LHCN-M2 (cell line): ENCODE results near the gene PI4K2A. TPM values are rescaled to one million over a fixed set of nuclear protein-coding genes. Genes with fewer than 3 reads are reported as not detected.
A peak's percentile ranks its signal among the peaks of the same experiment; 100 is the strongest.

Source experiments
- DNase-seq: peaks from one replicate; pipeline ENCODE4 v3.0.0-alpha.2; 2012; ENCODE audit warnings: low read depth
- total RNA-seq: library from RNA; depleted of rRNA; stranded (reverse); fragments of >200 nt; gene quantifications from 2 replicates; pipeline ENCODE4 v1.2.3, GENCODE V29; 2014

Gene PI4K2A
- total RNA-seq, 1 experiment from 2014 or later = 32.5 TPM

DNA sequence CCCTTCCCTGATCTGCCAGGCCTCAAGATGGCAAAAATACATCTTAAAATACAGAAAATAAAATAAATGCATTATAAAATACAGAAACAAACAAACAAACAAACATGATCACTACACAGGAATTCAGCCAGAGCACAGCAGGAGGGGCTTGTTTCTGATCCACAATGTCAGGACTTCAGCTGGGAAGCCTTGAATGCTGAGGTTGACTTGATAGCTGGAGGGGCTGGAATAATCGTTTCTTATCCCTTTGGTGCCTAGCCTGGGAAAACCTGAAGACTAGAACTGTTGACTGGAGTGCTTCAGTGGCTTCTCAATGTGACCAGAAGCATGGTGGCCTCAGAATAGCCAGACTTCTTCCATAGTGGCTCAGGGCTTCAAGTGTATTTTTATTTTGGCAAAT, 63.9 kb downstream of the PI4K2A start:
- no peak for DNase-seq

DNA sequence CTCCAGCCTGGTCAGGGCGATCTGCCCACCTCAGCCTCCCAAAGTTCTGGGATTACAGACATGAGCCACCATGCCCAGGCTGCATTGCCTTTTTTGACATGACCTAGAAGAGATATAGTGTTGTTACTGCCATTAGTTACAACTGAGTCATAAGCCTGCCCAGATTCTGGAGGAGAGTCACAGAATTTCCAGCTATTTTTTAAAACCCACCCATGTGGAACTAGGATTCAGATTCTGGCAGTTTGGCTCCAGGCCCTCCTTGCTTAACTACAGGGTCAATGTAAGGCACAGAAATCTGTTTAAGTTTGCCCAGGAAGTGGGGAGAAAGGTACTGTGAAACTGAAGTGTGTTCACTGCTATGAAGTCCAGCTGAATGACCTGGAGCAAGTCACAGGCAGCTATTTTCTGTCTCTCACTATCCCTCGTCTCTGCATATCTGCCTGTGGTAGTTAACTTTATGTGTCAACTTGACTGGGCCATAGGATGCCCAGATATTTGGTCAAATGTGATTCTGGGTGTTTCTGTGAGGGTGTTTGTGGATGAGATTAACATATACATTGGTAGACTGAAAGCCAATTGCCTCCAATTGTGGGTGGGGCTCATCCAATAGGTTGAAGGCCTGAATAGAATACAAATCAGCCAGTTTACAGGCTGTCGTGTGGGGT, 64.7 kb downstream of the PI4K2A start:
- no peak for DNase-seq

DNA sequence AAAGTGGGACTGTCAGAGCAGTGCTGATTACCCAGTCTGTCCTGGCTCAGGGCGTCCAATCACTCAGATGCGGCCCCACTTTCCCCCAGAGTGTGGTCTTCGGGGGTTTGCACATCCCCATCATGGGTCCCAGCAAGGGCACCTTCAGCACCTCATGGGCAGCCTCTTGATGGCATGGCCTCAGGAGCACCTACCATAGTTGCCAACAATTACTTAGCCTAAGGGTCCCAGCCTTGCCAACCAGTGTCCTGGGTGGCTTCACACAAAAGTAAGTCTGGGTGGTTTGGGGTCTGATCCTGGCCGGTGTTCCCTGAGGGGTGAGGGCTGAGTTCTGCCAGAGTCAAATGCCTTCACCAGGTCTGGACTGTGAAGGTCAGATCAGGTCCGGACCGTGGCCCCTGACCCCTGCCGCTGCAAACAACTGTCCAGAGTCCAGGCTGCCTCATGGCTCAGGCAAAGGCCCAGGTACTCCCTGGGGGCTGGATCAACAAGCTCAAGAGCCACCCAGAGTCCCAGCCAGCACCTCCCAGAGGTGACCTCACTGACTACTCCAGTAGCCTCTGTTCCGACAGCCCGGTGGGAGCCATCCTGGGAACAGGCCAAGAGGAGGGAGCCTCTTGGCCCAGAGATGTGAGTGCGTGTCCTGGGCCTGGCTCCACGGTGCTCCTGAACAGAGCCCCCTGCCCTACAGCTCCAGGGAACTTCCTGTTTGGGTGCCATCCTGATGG, 66.8 kb downstream of the PI4K2A start:
- no peak for DNase-seq

DNA sequence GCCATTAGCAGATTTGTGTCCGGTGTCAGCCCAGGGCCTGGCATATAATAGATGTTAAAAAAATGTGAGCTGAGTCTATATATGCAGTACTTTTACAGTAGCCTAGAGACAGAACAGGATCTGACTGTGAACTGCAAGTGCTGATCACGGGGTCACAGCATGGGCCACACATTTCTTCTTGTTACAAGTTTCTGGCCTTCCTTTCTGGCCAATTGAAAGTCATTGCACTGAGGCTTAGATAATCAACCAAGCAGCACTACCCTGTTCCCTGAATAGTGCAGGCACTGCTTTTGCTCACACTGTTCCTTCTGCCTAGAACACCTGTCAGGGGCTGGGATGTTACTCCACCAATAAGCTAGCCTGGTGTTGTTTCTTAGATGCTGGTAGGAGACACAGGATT, 67.7 kb downstream of the PI4K2A start:
- DNase-seq = no peak

DNA sequence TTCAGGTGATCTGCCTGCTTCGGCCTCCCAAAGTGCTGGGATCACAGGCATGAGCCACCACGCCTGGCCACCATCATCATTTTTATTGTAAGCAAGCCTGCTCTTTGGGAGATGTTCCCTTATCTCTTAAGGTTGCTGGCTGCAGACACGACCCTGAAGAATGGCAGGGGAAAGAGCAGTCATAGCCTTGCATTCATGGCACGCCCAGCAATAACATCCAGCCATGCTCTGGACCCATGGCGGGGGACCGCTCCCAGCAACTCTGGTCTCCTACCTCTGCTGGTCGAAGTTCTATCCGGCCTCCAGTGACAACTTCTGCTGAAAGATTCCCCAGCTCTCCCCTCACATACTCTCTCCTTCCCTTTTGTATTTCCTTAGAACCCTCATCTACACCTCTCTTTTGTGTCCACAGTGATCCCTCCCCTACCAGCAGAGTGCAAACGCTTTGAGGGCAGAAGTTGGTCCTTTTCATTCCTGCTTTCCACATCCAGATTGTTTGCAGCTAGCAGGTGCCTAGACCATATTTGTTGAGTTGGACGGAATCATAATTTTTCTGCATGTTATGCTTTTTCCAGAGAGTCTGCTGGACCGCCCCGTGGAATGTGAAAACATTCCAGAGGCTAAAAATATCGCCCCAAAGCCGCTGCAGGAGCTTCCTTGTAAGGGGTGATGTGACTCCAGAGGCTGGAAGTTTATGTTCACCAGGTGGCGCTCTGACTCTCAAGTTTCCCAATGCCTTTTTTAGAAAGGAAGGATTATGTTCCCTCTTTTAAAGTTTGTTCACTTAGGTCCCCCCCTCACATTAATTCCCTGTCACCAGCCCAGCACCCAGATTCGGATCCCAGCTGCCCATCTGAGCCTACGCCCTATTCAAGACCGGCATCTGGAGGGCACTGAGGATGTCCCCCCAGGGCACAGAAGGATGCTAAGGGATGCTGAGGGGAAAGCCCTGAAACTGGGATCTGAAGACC, 68.8 kb downstream of the PI4K2A start:
- DNase-seq = peak; percentile 81

DNA sequence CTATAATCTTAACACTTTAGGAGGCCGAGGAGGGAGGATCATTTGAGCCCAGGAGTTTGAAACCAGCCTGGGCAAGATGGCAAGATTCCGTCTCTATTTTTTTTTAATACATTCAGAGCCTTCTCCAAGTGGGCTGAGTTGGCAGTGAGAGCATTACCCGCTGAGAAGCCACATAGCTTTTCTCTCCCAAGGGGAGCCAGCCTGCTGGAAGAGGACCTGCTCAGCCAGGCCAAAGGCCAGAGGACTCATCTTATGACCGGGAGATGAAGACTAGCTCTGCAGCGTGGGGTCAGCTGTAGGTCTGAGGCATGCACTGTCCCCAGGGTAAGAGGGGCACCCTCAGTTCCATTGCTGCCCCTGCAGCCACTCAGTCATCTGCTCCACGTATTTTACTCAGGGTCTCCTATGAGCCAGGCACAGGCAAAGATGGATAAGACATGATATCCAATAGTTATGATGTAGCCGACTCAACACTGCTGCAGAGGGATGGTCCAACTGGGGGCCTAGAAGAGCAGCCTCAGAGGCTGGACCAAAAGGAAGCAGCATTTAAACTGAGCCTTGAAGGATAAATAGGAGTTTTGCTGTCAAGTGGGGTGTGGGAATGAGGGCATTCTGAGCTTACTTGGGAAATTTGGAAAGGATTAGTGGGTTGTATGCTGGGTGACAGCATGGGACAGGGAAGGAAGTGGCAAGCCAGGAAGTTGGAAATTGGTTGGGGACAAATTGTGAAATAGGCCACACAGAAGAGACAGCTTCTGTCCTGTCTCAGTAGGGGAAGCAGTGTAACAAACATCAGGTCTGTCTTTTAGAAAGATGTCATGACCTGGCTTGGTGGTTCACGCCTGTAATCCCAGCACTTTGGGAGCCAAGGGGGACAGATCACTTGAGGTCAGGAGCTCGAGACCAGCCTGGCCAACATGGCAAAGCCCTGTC, 71.4 kb downstream of the PI4K2A start:
- no peak for DNase-seq

DNA sequence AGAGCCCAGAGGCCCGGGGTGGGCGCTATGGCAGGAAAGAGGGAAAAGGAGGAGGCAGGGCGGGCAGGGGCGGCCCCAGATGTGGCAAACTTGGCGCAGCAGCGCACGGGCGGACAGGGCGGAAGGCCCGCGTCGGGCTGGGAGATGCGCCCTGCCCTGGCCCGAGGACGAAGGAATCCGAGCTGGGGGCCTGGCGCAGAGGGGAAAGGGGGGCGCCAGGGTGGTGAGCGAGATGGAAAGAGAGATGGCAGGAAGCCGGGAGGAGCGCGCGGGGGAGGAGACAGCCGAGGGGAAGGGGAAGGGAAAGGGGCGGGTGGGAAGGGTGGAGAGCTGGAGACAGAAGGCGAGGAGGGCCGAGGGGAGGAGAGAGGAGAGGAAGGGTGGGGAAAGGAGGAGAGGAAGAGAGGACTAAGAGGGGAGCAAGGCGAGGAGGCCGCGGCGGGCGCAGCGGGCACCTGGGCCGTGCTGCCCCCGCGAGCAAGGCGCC, 72.9 kb downstream of the PI4K2A start, which contains the start of gene MARVELD1:
TSS of gene MARVELD1 (plus strand) at position 392 of the 487 bp plus-strand sequence. CDS start 147 bp downstream, outside the sequence.
- peak; percentile 80 for DNase-seq

DNA sequence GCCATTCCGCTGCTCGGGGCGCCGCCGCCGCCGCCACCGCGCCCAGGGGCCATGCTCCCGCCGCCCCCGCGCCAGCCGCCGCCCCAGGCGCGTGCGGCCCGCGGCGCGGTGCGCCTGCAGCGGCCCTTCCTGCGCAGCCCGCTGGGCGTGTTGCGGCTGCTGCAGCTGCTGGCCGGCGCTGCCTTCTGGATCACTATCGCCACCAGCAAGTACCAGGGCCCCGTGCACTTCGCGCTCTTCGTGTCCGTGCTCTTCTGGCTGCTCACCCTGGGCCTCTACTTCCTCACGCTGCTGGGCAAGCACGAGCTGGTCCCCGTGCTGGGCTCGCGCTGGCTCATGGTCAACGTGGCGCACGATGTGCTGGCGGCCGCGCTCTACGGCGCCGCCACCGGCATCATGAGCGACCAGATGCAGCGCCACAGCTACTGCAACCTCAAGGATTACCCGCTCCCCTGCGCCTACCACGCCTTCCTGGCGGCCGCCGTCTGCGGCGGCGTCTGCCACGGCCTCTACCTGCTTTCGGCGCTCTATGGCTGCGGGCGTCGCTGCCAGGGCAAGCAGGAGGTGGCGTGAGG, 73.4 kb downstream of the PI4K2A start:
- peak; percentile 77 for DNase-seq

DNA sequence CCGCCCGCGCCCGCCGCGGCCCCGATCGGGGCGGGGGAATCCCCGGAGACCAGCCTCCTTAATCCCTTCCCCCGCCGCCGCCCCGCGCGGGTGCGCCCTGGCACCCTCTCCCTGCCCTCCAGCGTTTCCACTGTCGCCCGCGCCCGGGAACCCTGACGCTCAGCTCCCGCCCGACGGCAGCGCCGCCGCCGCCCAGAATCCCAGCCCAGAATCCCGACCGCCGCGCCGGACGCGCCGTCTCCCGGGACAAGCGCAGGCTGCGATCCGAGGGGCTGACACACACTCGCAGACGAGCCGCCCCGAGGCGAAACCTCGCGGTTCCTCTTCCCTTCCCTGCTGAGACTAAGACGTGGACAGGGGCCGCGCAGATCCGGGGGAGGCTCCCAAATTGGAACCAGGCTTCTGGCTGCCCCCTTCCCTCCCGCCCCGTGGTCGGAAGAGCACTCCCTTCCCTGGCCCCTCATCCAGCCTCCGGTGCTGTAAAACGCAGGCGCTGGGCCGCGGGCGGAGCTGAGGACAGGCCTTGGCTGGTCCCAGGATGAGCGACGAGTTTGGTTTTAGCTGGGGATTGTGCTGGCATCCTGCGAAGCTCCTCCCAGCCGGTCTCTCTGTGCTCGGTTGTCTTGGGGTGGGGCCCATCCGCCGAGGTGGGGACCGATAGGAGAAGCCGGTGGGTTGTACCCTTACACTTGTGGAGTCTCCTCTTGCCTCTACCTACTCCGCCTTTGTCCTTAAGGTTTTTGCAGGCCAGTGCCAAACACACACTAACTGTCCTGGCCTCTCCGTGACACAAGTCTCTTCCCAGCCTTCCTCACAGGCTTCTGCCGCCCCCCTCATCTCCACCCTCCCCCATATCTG, 74.2 kb downstream of the PI4K2A start:
- DNase-seq = peak; percentile 69

DNA sequence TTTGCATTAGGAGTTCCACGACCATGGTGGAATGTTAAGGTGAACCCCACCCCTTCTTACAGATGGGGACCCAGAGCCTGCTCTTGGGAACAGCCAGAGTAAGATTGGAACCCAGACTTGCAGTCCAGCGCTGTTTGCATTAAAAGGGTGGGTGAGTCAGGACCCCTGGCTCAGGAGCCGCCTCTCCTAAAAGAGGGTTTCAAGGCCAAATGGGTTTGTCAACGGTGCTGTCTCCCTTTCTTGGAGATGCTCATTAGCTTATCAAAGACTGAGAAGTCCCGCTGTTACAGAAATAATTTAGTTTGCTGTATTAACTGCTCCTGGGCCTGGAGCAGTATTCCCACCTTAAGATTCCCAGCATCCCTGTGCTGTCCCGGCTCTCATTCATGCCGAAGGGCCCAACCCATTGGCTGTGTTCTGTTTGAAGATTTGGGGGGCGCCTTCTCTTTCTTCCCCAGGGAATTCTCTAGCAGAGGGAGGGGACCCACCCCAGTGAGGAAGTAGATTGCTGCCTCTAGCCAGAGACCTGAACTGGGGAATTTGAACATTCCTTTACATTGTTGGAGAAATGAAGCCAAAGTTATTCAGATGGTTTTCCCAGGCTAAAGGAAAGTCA, 74.9 kb downstream of the PI4K2A start:
- DNase-seq = no peak

DNA sequence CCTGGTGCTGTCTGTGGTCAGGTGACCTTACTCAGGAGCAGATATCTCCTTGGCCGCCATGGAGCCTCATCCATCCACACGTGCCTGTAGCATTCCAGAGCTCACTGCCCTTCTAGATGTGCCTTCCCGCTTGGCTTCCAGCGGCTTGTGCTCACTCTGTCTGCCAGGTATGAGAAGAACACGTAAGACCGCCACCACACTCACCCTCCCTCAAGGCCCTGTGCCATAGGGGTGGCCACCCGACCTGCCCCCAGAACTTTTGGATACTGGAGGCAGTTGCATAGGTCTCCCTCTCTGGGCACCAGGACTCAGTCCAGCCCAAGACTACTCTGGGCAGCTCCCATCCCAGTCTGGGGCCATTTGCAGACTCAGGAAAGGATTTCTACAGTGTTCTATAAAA, 77.2 kb downstream of the PI4K2A start:
- DNase-seq = no peak

DNA sequence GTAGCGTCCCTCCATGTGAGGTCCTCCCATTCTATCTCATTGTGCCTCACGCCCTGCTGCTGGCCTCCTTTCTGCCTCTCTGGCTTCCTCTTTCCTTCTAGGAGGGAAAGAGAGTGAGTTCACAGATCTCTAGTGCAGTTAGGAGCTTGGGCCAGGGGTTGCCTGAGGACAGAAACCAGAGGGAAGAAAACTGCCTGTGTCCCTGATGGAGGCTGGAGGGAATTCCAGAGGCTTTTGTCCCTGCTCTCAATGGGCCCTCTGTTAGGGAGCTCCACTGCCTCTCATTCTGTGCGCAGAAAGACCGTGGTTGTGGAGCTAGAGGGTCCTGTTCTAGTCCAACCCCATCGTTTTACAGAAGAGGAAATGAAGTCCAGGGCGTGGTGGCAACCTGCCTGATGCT, 77.7 kb downstream of the PI4K2A start:
- DNase-seq = no peak

DNA sequence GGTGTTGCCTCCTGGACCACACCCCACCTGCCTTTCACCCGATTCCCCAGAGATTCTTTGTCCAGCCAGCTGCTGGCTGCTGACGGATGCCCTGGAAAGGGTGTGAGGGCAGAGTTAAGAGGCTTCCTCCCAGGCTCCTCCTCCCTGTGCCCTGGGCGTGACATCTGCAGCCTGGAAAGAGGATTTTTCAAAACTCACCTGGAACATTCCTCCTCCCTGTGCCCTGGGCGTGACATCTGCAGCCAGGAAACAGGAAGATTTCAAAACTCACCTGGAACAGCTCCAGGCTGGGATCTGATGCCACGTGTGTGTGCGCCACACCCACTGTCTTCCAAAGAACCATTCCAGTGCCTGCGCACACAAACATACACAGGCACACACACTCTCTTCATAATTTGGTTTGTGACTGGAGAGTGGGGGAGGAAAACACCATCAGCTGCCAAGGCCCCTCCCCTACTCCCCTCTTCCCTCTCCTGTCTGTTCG, 78.2 kb downstream of the PI4K2A start:
- peak; percentile 46 for DNase-seq

DNA sequence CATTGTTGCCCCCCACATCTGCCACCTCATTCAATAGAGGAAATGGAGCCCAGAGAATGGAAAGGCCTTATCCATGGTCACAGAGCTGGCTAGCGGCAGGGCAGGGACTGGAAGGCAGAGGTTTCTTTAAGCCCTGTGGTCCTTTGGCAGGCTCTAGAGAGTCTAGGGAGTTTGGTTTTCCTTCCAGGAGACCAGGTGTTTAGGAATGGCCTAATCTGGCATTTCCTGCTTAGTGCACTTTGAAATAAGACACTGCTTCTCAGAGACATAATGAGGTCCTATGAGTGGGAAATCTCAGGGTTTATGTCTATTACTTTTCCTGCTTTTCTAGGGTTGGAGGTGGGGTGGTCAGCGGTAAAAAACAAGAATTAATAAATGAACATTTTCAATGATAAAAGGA, 79.1 kb downstream of the PI4K2A start:
- no peak for DNase-seq

DNA sequence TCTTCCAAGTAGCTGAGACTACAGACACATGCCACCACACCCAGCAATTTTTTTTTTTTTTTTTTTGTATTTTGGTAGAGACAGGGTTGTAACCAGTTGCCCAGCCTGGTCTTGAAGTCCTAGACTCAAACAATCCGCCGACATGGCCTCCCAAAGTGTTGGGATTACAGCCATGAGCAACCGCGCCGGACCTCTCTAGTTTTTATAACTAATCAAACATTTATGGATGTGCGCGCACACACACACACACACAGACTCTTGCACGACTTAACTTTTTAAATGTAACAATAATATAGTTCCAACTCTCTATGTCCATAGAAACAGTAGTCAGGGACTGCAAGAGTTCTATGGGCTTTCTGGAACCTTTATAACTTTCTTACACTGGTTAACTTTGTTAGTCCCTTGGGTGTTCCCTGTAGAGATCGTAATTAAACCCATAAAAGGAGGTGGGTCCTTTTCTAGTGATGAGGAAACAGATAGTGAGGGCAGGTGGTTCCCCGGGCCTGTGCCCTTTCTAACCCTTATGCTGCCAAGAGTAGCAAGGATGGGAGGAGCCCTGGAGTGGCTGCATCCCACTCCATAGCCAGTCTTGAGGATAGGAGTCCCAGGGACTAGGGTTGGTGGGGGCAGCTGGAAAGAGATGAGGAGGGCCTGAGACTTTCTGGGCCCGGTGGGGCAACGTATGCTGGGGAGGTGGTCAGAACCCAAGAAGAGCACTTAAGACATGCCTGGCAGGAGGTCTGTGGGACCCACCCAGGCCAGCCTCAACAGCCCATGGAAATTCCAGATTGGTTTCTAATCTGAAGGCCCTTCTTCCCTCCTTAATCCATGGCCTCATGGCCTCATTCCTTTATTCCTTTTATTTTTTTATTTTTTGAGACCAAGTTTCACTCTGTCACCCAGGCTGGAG, 81.7 kb downstream of the PI4K2A start:
- DNase-seq = no peak

DNA sequence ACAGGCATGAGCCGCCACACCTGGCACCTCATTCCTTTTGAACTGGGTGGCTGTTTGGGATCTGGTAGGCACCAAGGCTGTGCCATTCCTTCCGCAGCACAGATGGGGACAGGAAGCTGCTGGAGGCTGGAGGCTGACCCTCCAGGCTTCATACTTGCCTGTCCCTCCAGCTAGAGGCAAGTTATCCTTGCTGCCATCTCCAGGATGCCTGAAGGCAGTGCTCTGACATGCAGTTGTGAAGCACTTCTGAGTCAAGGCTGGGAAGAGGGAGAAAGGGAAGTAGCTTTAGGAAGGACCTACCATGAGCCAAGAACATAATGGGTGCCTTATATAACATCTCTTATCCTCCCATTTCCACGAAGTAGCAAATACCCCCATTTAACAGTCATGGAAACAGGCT, 82.5 kb downstream of the PI4K2A start:
- DNase-seq = no peak

DNA sequence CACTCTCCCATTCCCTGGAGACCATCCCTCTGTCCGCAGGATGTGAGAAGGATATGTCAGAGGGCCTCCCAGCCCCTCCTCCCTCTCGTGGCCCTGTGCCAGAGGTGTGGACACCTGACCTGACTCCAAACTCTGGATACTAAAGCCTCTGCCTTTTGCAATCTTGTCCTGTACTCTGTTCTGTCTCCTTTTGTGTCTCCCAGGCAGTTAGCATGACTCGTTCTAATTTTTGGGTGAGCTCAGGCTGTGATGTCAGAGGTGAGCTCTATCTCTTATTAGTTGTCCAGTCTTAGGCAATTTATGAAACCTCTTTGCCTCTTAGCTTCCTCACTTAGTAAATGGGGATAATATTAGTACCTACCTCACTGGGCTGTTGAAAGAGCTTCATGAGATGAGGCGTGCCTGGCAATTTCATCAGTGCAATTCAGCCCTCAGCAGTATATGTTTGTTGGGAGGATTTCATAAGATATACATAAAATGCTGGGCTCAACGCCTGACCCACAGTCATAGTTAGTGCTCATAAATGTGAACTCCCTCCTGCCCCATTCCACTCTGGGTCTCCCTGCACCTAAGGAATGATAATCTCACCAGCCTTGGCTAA, 84.0 kb downstream of the PI4K2A start:
- DNase-seq = peak; percentile 66
